SU-DHL-6 (cell line): Measurements from ENCODE around the gene KCND3.

ENCODE experiments used
- H2AFZ ChIP-seq: fragments of 200-600 bp; sonication (generic); 2 replicates; pipeline ENCODE4 v1.6.1; 2014; ENCODE audit warnings: low read depth, mild to moderate bottlenecking, moderate library complexity, mixed read lengths, antibody characterized with exemption, low read length; ENCODE audit not compliant: severe bottlenecking
- H3F3A ChIP-seq: fragments of 200-600 bp; shearing (Covaris generic); 2 replicates; pipeline ENCODE4 v1.6.0; 2016; ENCODE audit warnings: antibody characterized with exemption, mild to moderate bottlenecking; ENCODE audit not compliant: insufficient read depth
- H3K27ac ChIP-seq: fragments of 200-600 bp; sonication (generic); 2 replicates; pipeline ENCODE4 v1.5.1; 2016; ENCODE audit warnings: low read depth, mild to moderate bottlenecking, low read length, moderate library complexity, mixed read lengths
- H3K27me3 ChIP-seq: fragments of 200-600 bp; sonication (generic), shearing (Covaris generic); 2 replicates; pipeline ENCODE4 v1.6.0; 2014; ENCODE audit warnings: mild to moderate bottlenecking, low read length
- H3K36me3 ChIP-seq: fragments of 200-600 bp; sonication (generic); 2 replicates; pipeline ENCODE4 v1.6.1; 2014; ENCODE audit warnings: mild to moderate bottlenecking, low read length, mixed read lengths
- H3K4me2 ChIP-seq: fragments of 300-600, 200-600 bp; shearing (Covaris generic), sonication (generic); 2 replicates; pipeline ENCODE4 v1.6.0; 2014; ENCODE audit warnings: low read length, low read depth, mild to moderate bottlenecking; ENCODE audit not compliant: poor library complexity, severe bottlenecking
- H3K4me3 ChIP-seq: fragments of 200-600 bp; sonication (generic); 2 replicates; pipeline ENCODE4 v1.5.1; 2014; ENCODE audit warnings: antibody characterized with exemption, low read length, mild to moderate bottlenecking, mixed read lengths; ENCODE audit not compliant: insufficient read depth, poor library complexity, severe bottlenecking
- H3K79me2 ChIP-seq: fragments of 200-600 bp; sonication (generic); 2 replicates; pipeline ENCODE4 v1.6.1; 2014; ENCODE audit warnings: mild to moderate bottlenecking, low read length, moderate library complexity; ENCODE audit not compliant: insufficient read depth
- H3K9ac ChIP-seq: fragments of 200-600 bp; sonication (generic); 2 replicates; pipeline ENCODE4 v1.7.0; 2014; ENCODE audit warnings: mild to moderate bottlenecking, low read length
- H3K9me2 ChIP-seq: fragments of 200-600 bp; sonication (generic); replicated peaks from 2 replicates; pipeline ENCODE4 v1.6.1; 2014; ENCODE audit warnings: low read length; ENCODE audit not compliant: insufficient read depth
- H3K9me3 ChIP-seq: fragments of 200-600 bp; sonication (generic); 2 replicates; pipeline ENCODE4 v1.6.1; 2014; ENCODE audit warnings: low read length, mixed read lengths; ENCODE audit not compliant: insufficient read depth
- H4K20me1 ChIP-seq: fragments of 200-600 bp; sonication (generic); 2 replicates; pipeline ENCODE4 v1.6.1; 2014; ENCODE audit warnings: low read depth, mild to moderate bottlenecking, antibody characterized with exemption, low read length, moderate library complexity, mixed read lengths
- EZH2phosphoT487 ChIP-seq: fragments of 200-600 bp; sonication (generic), shearing (Covaris generic); conservative IDR thresholded peaks from 2 replicates; pipeline ENCODE4 v1.6.1; 2018; ENCODE audit warnings: mild to moderate bottlenecking, antibody characterized with exemption, low read length, moderate library complexity, mixed read lengths
- TF ChIP-seq, protein P1 (sequence below): fragments of 200-600 bp; sonication (generic); IDR thresholded peaks from one replicate; pipeline ENCODE4 v1.5.1; 2017; ENCODE audit warnings: antibody characterized with exemption, mild to moderate bottlenecking, low read length, moderate library complexity; ENCODE audit not compliant: insufficient read depth, poor library complexity, severe bottlenecking

Gene KCND3

DNA sequence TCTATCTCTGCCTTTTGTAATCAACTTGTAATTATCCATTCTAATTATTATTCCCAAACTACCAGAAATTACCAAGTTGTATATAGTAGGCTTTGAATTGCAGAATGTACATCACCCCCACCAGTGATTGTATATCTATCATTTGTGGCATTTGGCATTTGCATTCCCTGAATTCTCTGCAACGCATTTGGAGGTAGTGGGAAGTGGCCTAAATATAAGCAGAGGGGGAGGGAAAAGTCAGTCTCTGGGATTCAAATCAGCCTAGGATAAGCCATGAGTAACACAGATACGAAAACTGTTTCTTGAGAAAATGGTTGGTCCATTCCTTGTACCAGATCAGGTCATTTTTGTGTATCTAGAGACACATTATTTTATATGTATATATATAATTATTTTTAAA is 213.1 kb downstream of the KCND3 start:
- Histone ChIP-seq H3K4me2 (no peak overlapping the region), H3K9ac (no peak overlapping the region), H3K79me2 (no peaks in the 10 kb centered on the region), H4K20me1 (no peaks in the 10 kb centered on the region), H3K4me3 (no peak overlapping the region), H3K36me3 (no peaks in the 10 kb centered on the region), H3K9me3 (no peaks in the 10 kb centered on the region), H3K27me3 (no peaks in the 10 kb centered on the region), H2AFZ (no peak overlapping the region), H3F3A (no peaks in the 10 kb centered on the region), H3K9me2 (no peaks in the 10 kb centered on the region), H3K27ac (no peak overlapping the region)
- no peak for TF ChIP-seq EZH2phosphoT487
- TF ChIP-seq, protein P1, sequence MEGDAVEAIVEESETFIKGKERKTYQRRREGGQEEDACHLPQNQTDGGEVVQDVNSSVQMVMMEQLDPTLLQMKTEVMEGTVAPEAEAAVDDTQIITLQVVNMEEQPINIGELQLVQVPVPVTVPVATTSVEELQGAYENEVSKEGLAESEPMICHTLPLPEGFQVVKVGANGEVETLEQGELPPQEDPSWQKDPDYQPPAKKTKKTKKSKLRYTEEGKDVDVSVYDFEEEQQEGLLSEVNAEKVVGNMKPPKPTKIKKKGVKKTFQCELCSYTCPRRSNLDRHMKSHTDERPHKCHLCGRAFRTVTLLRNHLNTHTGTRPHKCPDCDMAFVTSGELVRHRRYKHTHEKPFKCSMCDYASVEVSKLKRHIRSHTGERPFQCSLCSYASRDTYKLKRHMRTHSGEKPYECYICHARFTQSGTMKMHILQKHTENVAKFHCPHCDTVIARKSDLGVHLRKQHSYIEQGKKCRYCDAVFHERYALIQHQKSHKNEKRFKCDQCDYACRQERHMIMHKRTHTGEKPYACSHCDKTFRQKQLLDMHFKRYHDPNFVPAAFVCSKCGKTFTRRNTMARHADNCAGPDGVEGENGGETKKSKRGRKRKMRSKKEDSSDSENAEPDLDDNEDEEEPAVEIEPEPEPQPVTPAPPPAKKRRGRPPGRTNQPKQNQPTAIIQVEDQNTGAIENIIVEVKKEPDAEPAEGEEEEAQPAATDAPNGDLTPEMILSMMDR: no peak

DNA sequence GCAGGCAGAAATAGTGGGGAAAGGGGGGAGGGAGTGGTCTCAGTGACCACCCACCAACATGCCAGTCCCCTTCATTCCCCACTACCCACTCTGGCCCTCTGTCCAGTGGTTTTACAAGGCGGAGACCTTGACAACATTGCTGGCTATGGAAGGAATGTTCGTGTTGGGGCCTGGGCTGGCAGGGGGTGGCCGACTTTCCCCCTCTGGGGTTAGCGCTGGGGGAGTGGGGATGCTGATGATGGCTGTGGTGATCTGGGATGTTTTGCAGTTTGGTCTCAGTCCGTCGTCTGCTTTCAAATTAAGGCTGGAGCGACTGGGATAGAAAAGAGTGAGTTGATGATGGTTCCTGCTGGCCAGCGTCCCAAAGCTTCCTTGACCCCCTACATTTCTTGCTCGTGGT is 213.5 kb downstream of the KCND3 start:
- Histone ChIP-seq H3K9me2 (no peaks in the 10 kb centered on the region), H4K20me1 (no peaks in the 10 kb centered on the region), H3F3A (no peaks in the 10 kb centered on the region), H3K27ac (no peak overlapping the region), H3K36me3 (no peaks in the 10 kb centered on the region), H3K27me3 (no peaks in the 10 kb centered on the region), H3K4me2 (no peak overlapping the region), H2AFZ (no peak overlapping the region), H3K9me3 (no peaks in the 10 kb centered on the region), H3K4me3 (no peak overlapping the region), H3K79me2 (no peaks in the 10 kb centered on the region), H3K9ac (no peak overlapping the region)
- TF ChIP-seq, protein P1: no peak
- no peak for TF ChIP-seq EZH2phosphoT487

DNA sequence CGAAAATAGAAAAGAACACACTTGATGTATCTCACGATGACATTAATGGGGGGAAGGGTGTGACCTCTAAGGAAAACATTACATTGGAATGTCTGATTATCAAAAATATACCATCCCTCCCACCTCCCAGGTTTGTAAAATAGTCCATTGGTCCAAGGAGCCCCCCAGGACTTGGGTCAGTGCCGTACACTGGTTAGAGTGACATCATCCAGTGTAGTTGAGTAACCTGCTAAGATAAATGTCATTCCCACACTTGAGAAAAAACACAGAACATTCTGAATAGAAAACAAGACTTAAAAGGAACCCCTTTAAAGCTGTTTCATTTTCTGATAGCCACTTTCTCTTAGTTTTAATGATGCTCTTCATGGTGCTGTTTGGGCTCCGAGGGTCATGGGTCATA is 218.6 kb downstream of the KCND3 start:
- peaks cover 8% of the 10 kb centered on the region; the same call in 1 of the 2 replicates for H3K36me3 ChIP-seq
- H3K9me2 ChIP-seq: no peaks in the 10 kb centered on the region
- no peaks in the 10 kb centered on the region for H3K9me3 ChIP-seq
- H3K79me2 ChIP-seq: 0 out of 2 replicates have a peak, but pooled peaks cover 11% of the 10 kb centered on the region
- no peak overlapping the region for H3K27ac ChIP-seq
- no peak overlapping the region for H2AFZ ChIP-seq
- no peak overlapping the region for H3K9ac ChIP-seq
- no peaks in the 10 kb centered on the region; the same call in 1 of the 2 replicates for H4K20me1 ChIP-seq
- H3K27me3 ChIP-seq: no peaks in the 10 kb centered on the region
- TF ChIP-seq, protein P1: no peak
- no peak for TF ChIP-seq EZH2phosphoT487
- H3K4me3 ChIP-seq: no peak overlapping the region
- peaks cover 16% of the 10 kb centered on the region for H3F3A ChIP-seq
- H3K4me2 ChIP-seq: no peak overlapping the region
